HL-60 (cell line): ENCODE measurements around the gene ADRA2C.

ENCODE experiments used
- DNase-seq, 2 experiments: peaks; one replicate each; pipeline ENCODE4 v3.0.0-alpha.2; 2010 to 2020; ENCODE audit warnings: low read depth in 1 of 2, low spot score in 1 of 2
- H3K27ac ChIP-seq: fragments of 250-450 bp; sonication (Bioruptor Pico); replicated peaks from 2 replicates; pipeline ENCODE4 v1.5.1; 2020; ENCODE audit warnings: mild to moderate bottlenecking, moderate library complexity
- H3K27me3 ChIP-seq: fragments of 250-450 bp; sonication (Bioruptor Pico); 2 replicates; pipeline ENCODE4 v1.5.1; 2021; ENCODE audit warnings: mild to moderate bottlenecking, moderate library complexity; ENCODE audit not compliant: insufficient read depth, poor library complexity, severe bottlenecking
- H3K4me3 ChIP-seq: replicated peaks from 2 replicates; pipeline ENCODE4 v1.5.1; 2011; ENCODE audit warnings: mild to moderate bottlenecking, control low read depth, low read length; ENCODE audit not compliant: insufficient read depth
- GABPA ChIP-seq: IDR thresholded peaks from 2 replicates; pipeline ENCODE4 v1.6.1; 2012; ENCODE audit warnings: low read depth
- POLR2AphosphoS5 ChIP-seq: IDR thresholded peaks from 2 replicates; pipeline ENCODE4 v1.6.1; 2012; ENCODE audit warnings: low read depth
- REST ChIP-seq: IDR thresholded peaks from 2 replicates; pipeline ENCODE4 v1.6.1; 2012; ENCODE audit warnings: low read depth; ENCODE audit not compliant: insufficient replicate concordance
- SPI1 ChIP-seq: IDR thresholded peaks from 2 replicates; pipeline ENCODE4 v1.6.1; 2012; ENCODE audit warnings: low read depth, mild to moderate bottlenecking, borderline replicate concordance
- TF ChIP-seq, protein P1 (sequence below): IDR thresholded peaks from one replicate; pipeline ENCODE4 v1.5.1; 2011; ENCODE audit warnings: low read length, control low read depth, inconsistent platforms; ENCODE audit not compliant: insufficient read depth

ADRA2C gene

GRCh38 chr4:3786196-3786869 is 20.1 kb downstream of the ADRA2C start:
- no peaks in the 10 kb centered on the region for H3K27me3 ChIP-seq

DNA sequence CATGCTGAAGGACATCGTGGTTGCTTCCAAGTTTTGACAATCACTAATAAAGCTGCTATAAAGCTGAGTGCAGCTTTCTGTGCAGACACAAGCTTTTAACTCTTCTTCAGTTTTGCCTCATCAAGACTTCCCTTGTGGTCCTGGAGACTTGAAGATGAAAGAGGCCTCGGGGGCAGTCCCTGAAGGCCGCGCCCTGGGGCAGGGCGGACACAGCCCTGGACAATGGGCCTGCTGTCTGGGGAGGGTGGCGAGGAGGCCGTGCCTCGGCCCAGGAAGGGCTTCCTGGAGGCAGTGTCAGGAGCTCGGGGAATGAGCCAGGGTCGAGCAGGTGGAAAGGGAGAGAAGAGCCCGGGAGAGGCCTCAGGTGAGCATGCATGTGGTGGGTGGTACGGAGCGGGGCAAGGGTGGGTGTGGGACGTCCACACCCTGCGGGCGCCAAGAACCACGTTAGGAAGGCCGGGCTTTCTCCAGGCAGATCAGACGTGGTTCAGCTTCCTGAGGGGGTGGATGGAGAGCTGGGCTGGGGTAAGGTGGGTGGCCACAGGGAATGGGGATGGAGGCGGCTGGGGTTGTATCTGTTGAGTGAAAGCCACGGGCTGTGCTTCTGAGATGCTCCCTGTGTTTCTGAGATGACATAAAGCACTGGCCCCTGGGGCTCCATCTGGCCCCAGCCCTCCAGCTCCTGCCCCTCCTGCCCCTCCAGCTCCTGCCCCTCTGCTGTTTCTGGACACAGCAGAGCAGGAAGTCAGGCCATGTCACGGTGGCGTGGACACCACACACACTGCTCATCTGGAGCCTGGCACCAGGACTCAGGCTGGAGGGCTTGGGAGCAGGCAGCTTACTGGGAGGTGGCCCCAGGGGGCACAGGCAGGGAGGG is 21.5 kb downstream of the ADRA2C start:
- no peak overlapping the region for H3K4me3 ChIP-seq
- no peak for TF ChIP-seq REST
- TF ChIP-seq POLR2AphosphoS5, result no peak
- TF ChIP-seq GABPA, result no peak
- TF ChIP-seq SPI1, result no peak
- TF ChIP-seq, protein P1, sequence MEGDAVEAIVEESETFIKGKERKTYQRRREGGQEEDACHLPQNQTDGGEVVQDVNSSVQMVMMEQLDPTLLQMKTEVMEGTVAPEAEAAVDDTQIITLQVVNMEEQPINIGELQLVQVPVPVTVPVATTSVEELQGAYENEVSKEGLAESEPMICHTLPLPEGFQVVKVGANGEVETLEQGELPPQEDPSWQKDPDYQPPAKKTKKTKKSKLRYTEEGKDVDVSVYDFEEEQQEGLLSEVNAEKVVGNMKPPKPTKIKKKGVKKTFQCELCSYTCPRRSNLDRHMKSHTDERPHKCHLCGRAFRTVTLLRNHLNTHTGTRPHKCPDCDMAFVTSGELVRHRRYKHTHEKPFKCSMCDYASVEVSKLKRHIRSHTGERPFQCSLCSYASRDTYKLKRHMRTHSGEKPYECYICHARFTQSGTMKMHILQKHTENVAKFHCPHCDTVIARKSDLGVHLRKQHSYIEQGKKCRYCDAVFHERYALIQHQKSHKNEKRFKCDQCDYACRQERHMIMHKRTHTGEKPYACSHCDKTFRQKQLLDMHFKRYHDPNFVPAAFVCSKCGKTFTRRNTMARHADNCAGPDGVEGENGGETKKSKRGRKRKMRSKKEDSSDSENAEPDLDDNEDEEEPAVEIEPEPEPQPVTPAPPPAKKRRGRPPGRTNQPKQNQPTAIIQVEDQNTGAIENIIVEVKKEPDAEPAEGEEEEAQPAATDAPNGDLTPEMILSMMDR, result no peak
- no peak for DNase-seq
- H3K27me3 ChIP-seq, result no peaks in the 10 kb centered on the region
- no peak overlapping the region for H3K27ac ChIP-seq

More at GRCh38 chr4:3786196-3786869, 20.1 kb downstream of the ADRA2C start:
- DNase-seq, result no peak
- no peak for TF ChIP-seq SPI1
- no peak for TF ChIP-seq REST
- TF ChIP-seq, protein P1, result no peak
- no peak overlapping the region for H3K27ac ChIP-seq
- H3K4me3 ChIP-seq, result no peak overlapping the region

- DNase-seq, result no peak
- Histone ChIP-seq H3K27ac (no peak overlapping the region), H3K27me3 (no peaks in the 10 kb centered on the region), H3K4me3 (no peak overlapping the region)
- TF ChIP-seq POLR2AphosphoS5 (no peak), REST (no peak), GABPA (no peak), SPI1 (no peak)
- TF ChIP-seq, protein P1, result no peak
These were observed 22.1 kb downstream of the ADRA2C start for GRCh38 chr4:3788366-3788660.
